Esophagus muscularis mucosa (tissue), 4 donors: Measurements from ENCODE around the gene RSPO1. TPM values are rescaled to one million over a fixed set of nuclear protein-coding genes. Genes with fewer than 3 reads are reported as not detected.

Source experiments
- DNase-seq: peaks from one replicate; pipeline ENCODE4 v3.0.0-alpha.2; 2017; ENCODE audit errors: extremely low spot score
- H3K27ac ChIP-seq, 4 donors: fragments of 200-600 bp; sonication (generic); replicated peaks in 1 of 4; 1 replicate in 3 of 4; 2 replicates in 1 of 4; pipeline ENCODE4 v1.5.1; 2016 to 2019; ENCODE audit warnings: mild to moderate bottlenecking in 1 of 4
- H3K27me3 ChIP-seq, 4 donors: fragments of 200-600 bp; sonication (generic); one replicate each; pipeline versions ENCODE4 v1.5.1 to v1.6.0; 2016 to 2019
- H3K36me3 ChIP-seq, 4 donors: fragments of 200-600 bp; sonication (generic); one replicate each; pipeline ENCODE4 v1.5.1; 2016 to 2019
- H3K4me1 ChIP-seq, 4 donors: fragments of 200-600 bp; sonication (generic); one replicate each; pipeline ENCODE4 v1.5.1; 2016 to 2019
- H3K4me3 ChIP-seq, 4 donors: fragments of 200-600 bp; sonication (generic); 1 replicate in 2 of 4; 2 replicates in 2 of 4; pipeline ENCODE4 v1.5.1; 2016 to 2019; ENCODE audit warnings: mild to moderate bottlenecking in 4 of 4, moderate library complexity in 1 of 4
- H3K9me3 ChIP-seq, 4 donors: fragments of 200-600 bp; sonication (generic); 1 replicate in 3 of 4; 2 replicates in 1 of 4; pipeline ENCODE4 v1.5.1; 2016 to 2019
- CTCF ChIP-seq, 3 experiments: fragments of 200-600 bp in 2 of 3; fragments of 450-650 bp in 1 of 3; sonication (generic) in 2 of 3; IDR thresholded peaks; one replicate each; pipeline ENCODE4 v1.5.1; 2017 to 2019; ENCODE audit warnings: antibody characterized with exemption in 3 of 3, mild to moderate bottlenecking in 2 of 3, moderate library complexity in 1 of 3
- EP300 ChIP-seq: sonication (generic); formaldehyde crosslinking; IDR thresholded peaks from one replicate; pipeline ENCODE4 v1.6.1; 2017; ENCODE audit warnings: antibody characterized with exemption
- POLR2A ChIP-seq: fragments of 450-650 bp; IDR thresholded peaks from one replicate; pipeline ENCODE4 v1.6.1; 2017; ENCODE audit warnings: antibody characterized with exemption, moderate library complexity, mild to moderate bottlenecking, low read depth
- POLR2AphosphoS5 ChIP-seq, 2 donors: sonication (generic); formaldehyde crosslinking; IDR thresholded peaks; one replicate each; pipeline ENCODE4 v1.6.1; 2017; ENCODE audit warnings: antibody characterized with exemption in 2 of 2
- WGBS: methylation state at CpG from one replicate; pipeline ENCODE4 v1.1.5; 2018; 5-methylcytosine and 5-hydroxymethylcytosine counted together
- intact Hi-C: fragments of 100-400 bp; cut with DNase I; formaldehyde crosslinking; loops from one replicate; pipeline ENCODE4 v1.15.1; 2023
- total RNA-seq, 4 donors: library from RNA; depleted of rRNA; stranded (reverse); fragments of >200 nt; gene quantifications; one replicate each; pipeline versions ENCODE4 v1.1.0 to v1.2.1, GENCODE V29; 2016

The RSPO1 gene
- total RNA-seq, 4 donors from 2014 or later, result 1.0 to 1.8 (median 1.5) TPM

GRCh38 chr1:37658486-37658885 lies 23.8 kb upstream of the RSPO1 start:
- H3K4me3 ChIP-seq, result no peak overlapping the region
- H3K4me1 ChIP-seq, result no peaks in the 10 kb centered on the region
- H3K27me3 ChIP-seq, result peaks cover 0 to 54% (median 2%) of the 10 kb centered on the region in 4 donors
- H3K27ac ChIP-seq, result no peak overlapping the region
- no peak for DNase-seq
- 90% methylated on average over 6 of the region's 6 CpGs for WGBS
- intact Hi-C loops, result no loop called here
- H3K9me3 ChIP-seq, result no peaks in the 10 kb centered on the region
- TF ChIP-seq CTCF (IDR thresholded peaks at IDR 0.05) (no peak), EP300 (no peak), POLR2A (no peak), POLR2AphosphoS5 (IDR thresholded peaks at IDR 0.05) (no peak)
- H3K36me3 ChIP-seq, result no peaks in the 10 kb centered on the region

GRCh38 chr1:37657620-37658412 lies 23.1 kb upstream of the RSPO1 start:
- intact Hi-C loops, result no loop called here
- 62% methylated on average over 13 of the region's 14 CpGs for WGBS

GRCh38 chr1:37656881-37657280 lies 22.2 kb upstream of the RSPO1 start:
- H3K9me3 ChIP-seq, result no peaks in the 10 kb centered on the region
- no peaks in the 10 kb centered on the region for H3K4me1 ChIP-seq
- H3K36me3 ChIP-seq, result no peaks in the 10 kb centered on the region
- no peak for TF ChIP-seq EP300
- no peak for TF ChIP-seq POLR2A
- no peak for TF ChIP-seq POLR2AphosphoS5 (IDR thresholded peaks at IDR 0.05)
- TF ChIP-seq CTCF (IDR thresholded peaks at IDR 0.05), result no peak
- peaks cover 0 to 42% (median 2%) of the 10 kb centered on the region in 4 donors for H3K27me3 ChIP-seq
- H3K27ac ChIP-seq, result no peak overlapping the region
- no peak for DNase-seq
- WGBS, result 71% methylated on average over 9 of the region's 11 CpGs
- intact Hi-C loops, result no loop called here
- H3K4me3 ChIP-seq, result no peak overlapping the region

More at GRCh38 chr1:37657620-37658412, 23.1 kb upstream of the RSPO1 start:
- Histone ChIP-seq H3K4me1 (no peaks in the 10 kb centered on the region), H3K27me3 (peaks cover 0 to 49% (median 2%) of the 10 kb centered on the region in 4 donors), H3K4me3 (no peak overlapping the region), H3K27ac (no peak overlapping the region), H3K9me3 (no peaks in the 10 kb centered on the region), H3K36me3 (no peaks in the 10 kb centered on the region)
- no peak for TF ChIP-seq EP300
- TF ChIP-seq CTCF (IDR thresholded peaks at IDR 0.05), result no peak
- no peak for TF ChIP-seq POLR2A
- no peak for TF ChIP-seq POLR2AphosphoS5 (IDR thresholded peaks at IDR 0.05)
- no peak for DNase-seq

- DNase-seq, result no peak
- Histone ChIP-seq H3K36me3 (no peaks in the 10 kb centered on the region), H3K27ac (no peak overlapping the region), H3K9me3 (no peaks in the 10 kb centered on the region), H3K4me1 (no peaks in the 10 kb centered on the region), H3K4me3 (no peak overlapping the region), H3K27me3 (peaks cover 0 to 34% (median 1%) of the 10 kb centered on the region in 4 donors)
- TF ChIP-seq CTCF (IDR thresholded peaks at IDR 0.05) (no peak), POLR2AphosphoS5 (IDR thresholded peaks at IDR 0.05) (no peak), POLR2A (no peak), EP300 (no peak)
- intact Hi-C loops, result no loop called here
- WGBS, result 53% methylated on average over 6 of the region's 7 CpGs
Measured at GRCh38 chr1:37656026-37656425, 21.3 kb upstream of the RSPO1 start.
